ENCODE measurements around the gene SYNE3.

DNA sequence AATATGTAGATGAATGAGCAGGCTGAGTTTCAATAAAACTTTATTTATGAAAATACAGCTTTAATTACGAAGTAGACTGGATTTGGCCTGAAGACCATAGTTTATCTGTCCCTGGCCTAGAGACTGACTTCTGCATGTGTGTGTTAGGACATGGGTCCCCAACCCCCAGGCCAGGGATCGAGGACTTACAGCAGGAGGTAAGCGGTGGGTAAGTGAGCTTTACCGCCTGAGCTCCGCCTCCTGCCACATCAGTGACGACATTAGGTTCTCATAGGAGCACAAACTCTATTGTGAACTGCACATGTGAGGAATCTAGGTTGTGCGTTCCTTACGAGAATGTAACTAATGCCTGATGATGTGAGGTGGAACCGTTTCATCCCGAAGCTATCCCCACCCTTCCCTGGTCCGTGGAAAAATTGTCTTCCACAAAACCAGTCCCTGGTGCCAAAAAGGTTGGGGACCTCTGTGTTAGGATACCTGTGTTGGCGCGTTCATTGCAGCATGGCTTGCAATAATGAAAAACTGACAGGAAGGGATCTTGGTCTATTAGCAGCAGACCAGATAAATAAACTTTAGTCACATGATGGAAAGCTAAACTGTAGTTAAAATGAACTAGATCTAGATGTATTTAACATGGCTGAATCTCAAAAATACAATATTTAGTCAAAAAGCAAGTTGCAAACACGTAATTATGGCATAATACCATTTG, 22.5 kb upstream of the SYNE3 start:
- TF ChIP-seq CTCF (conservative IDR thresholded peaks at IDR 0.05 in 1 of 2, IDR thresholded peaks at IDR 0.05 in 1 of 2; ENCODE audit: low read depth in 1 of 2, low read length in 2 of 2): no peak
- TF ChIP-seq EZH2 (IDR thresholded peaks at IDR 0.05; ENCODE audit: low read length, missing control alignments): no peak
